Ovary (tissue), 9 donors: Measurements from ENCODE around the gene FIBCD1. TPM values are rescaled to one million over a fixed set of nuclear protein-coding genes. Genes with fewer than 3 reads are reported as not detected.

Source experiments
- DNase-seq, 5 donors: peaks; one replicate each; pipeline ENCODE4 v3.0.0-alpha.2; 2019 to 2020
- H3K27ac ChIP-seq, 2 donors: fragments of 200-600 bp; one replicate each; pipeline versions ENCODE4 v1.5.1 to v1.8.0; 2019 to 2022
- H3K27me3 ChIP-seq: fragments of 200-600 bp; one replicate; pipeline ENCODE4 v1.8.0; 2022
- H3K36me3 ChIP-seq: fragments of 200-600 bp; sonication (generic); one replicate; pipeline ENCODE4 v1.5.1; 2019
- H3K4me1 ChIP-seq: one replicate; pipeline ENCODE4 v1.8.1; 2013; ENCODE audit warnings: mild to moderate bottlenecking, moderate library complexity; ENCODE audit not compliant: insufficient read depth
- H3K4me3 ChIP-seq: fragments of 200-600 bp; sonication (generic); one replicate; pipeline ENCODE4 v1.5.1; 2017
- H3K9me3 ChIP-seq, 2 donors: fragments of 200-600 bp in 1 of 2; sonication (generic) in 1 of 2; one replicate each; pipeline versions ENCODE4 v1.5.1 to v1.8.1; 2013 to 2019; ENCODE audit warnings: mild to moderate bottlenecking in 1 of 2, moderate library complexity in 1 of 2
- CTCF ChIP-seq, 3 donors: fragments of 450-650 bp in 2 of 3; fragments of 200-600 bp in 1 of 3; IDR thresholded peaks; one replicate each; pipeline versions ENCODE4 v1.5.1 to v1.8.0; 2016 to 2022; ENCODE audit warnings: antibody characterized with exemption in 3 of 3, mild to moderate bottlenecking in 1 of 3
- EP300 ChIP-seq: sonication (generic); formaldehyde crosslinking; IDR thresholded peaks from one replicate; pipeline ENCODE4 v1.6.1; 2017; ENCODE audit warnings: antibody characterized with exemption
- POLR2A ChIP-seq: fragments of 450-650 bp; IDR thresholded peaks from one replicate; pipeline ENCODE4 v1.6.1; 2017; ENCODE audit warnings: antibody characterized with exemption, mild to moderate bottlenecking, moderate library complexity
- WGBS, 3 donors: extraction: QIAGEN DNeasy Blood & Tissue Kit in 1 of 3; methylation state at CpG; one replicate each; pipeline versions ENCODE4 v1.1.5 to v1.1.7; 2013 to 2017; 5-methylcytosine and 5-hydroxymethylcytosine counted together
- intact Hi-C, 4 donors: fragments of 100-400 bp; cut with DNase I; formaldehyde crosslinking; loops; one replicate each; pipeline versions ENCODE4 v1.11.0 to v1.15.1; 2022 to 2023
- polyA plus RNA-seq, 2 donors: library from polyadenylated mRNA; stranded (reverse); fragments of 200-250 nt in 1 of 2; fragments of 350-450 nt in 1 of 2; fragmentation: Illumina TruSeq in 1 of 2; extraction: RNeasy Lipid Tissue Mini Kit (QIAGEN cat#74804) in 1 of 2; gene quantifications; one replicate each; pipeline ENCODE4 v1.2.3, GENCODE V29; 2013 to 2014
- total RNA-seq, 7 donors: library from RNA; depleted of rRNA in 2 of 7; stranded (reverse); fragments of >200 nt in 2 of 7; fragmentation: NEBNext Ultra II Directional in 3 of 7; extraction: Animal tissue kit (Norgen Biotek cat#: 25700) in 3 of 7; gene quantifications; one replicate each; pipeline versions ENCODE4 v1.1.0 to v1.2.4, GENCODE V29; 2016 to 2023
- donor health status: DM: no; HTN: no; CAD: no; lungs with moderate emphysema.
- donor health status: DM: no; HTN: no; CAD: no.
- donor health status: Bipolar disorder and iron deficiency.
- donor health status: DM: yes; HTN: yes; CAD: no.
- donor health status: DM: no; HTN: no; CAD: no.
- donor health status: DM: yes; HTN: yes; CAD: no.

FIBCD1 gene
- total and polyA plus RNA-seq, 9 donors = 0.06 to 0.45 (median 0.12) TPM; not detected in 3

GRCh38 chr9:130881516-130881915 lies 57.5 kb downstream of the FIBCD1 start:
- intact Hi-C loops = no loop called here
- 80 to 84% (median 84%) methylated on average over 6 of the region's 6 CpGs for WGBS, 3 donors

GRCh38 chr9:130880599-130881220 lies 58.3 kb downstream of the FIBCD1 start:
- no peaks in the 10 kb centered on the region for H3K27me3 ChIP-seq
- H3K27ac ChIP-seq = no peak overlapping the region
- no peaks in the 10 kb centered on the region for H3K4me1 ChIP-seq
- no peaks in the 10 kb centered on the region for H3K36me3 ChIP-seq
- no peak for DNase-seq
- H3K4me3 ChIP-seq = no peak overlapping the region
- WGBS, 3 donors = 91 to 93% (median 92%) methylated on average over 16 of the region's 16 CpGs
- H3K9me3 ChIP-seq = no peaks in the 10 kb centered on the region
- intact Hi-C loops = no loop called here
- TF ChIP-seq POLR2A = no peak
- no peak for TF ChIP-seq CTCF (IDR thresholded peaks at IDR 0.05)
- no peak for TF ChIP-seq EP300

More at GRCh38 chr9:130881516-130881915, 57.5 kb downstream of the FIBCD1 start:
- H3K27me3 ChIP-seq = no peaks in the 10 kb centered on the region
- DNase-seq = no peak
- no peaks in the 10 kb centered on the region for H3K4me1 ChIP-seq
- no peak overlapping the region for H3K27ac ChIP-seq
- H3K4me3 ChIP-seq = no peak overlapping the region
- H3K9me3 ChIP-seq = no peaks in the 10 kb centered on the region
- no peak for TF ChIP-seq CTCF (IDR thresholded peaks at IDR 0.05)
- TF ChIP-seq POLR2A = no peak
- no peak for TF ChIP-seq EP300
- no peaks in the 10 kb centered on the region for H3K36me3 ChIP-seq

GRCh38 chr9:130879863-130880411 lies 59.1 kb downstream of the FIBCD1 start:
- H3K9me3 ChIP-seq = no peaks in the 10 kb centered on the region
- H3K27me3 ChIP-seq = no peaks in the 10 kb centered on the region
- no peak overlapping the region for H3K4me3 ChIP-seq
- WGBS, 3 donors = 86 to 89% (median 88%) methylated on average over 9 of the region's 9 CpGs
- no peak overlapping the region for H3K27ac ChIP-seq
- intact Hi-C loops = loop anchor here in 1 of 4 donors (10.0 kb wide), 1 partner anchor 55 kb away; the partner anchor contains the start of gene FIBCD1
- no peak for TF ChIP-seq CTCF (IDR thresholded peaks at IDR 0.05)
- no peak for TF ChIP-seq POLR2A
- H3K36me3 ChIP-seq = no peaks in the 10 kb centered on the region
- H3K4me1 ChIP-seq = no peaks in the 10 kb centered on the region
- no peak for DNase-seq

GRCh38 chr9:130878295-130878694 lies 60.8 kb downstream of the FIBCD1 start:
- TF ChIP-seq POLR2A (no peak), CTCF (IDR thresholded peaks at IDR 0.05) (no peak), EP300 (no peak)
- Histone ChIP-seq H3K4me3 (no peak overlapping the region), H3K36me3 (no peaks in the 10 kb centered on the region), H3K9me3 (no peaks in the 10 kb centered on the region), H3K27me3 (no peaks in the 10 kb centered on the region), H3K4me1 (no peaks in the 10 kb centered on the region), H3K27ac (no peak overlapping the region)
- intact Hi-C loops = loop anchor here in 1 of 4 donors (10.0 kb wide), 1 partner anchor 57 kb away; the partner anchor contains the start of gene FIBCD1
- no peak for DNase-seq
- WGBS, 3 donors = 87 to 91% (median 88%) methylated on average over 6 of the region's 6 CpGs
